Mucosa of descending colon (tissue), 3 donors: Measurements from ENCODE around the gene NRG3. TPM values are rescaled to one million over a fixed set of nuclear protein-coding genes. Genes with fewer than 3 reads are reported as not detected.

Experiments
- ATAC-seq: fragments of 200-7000 bp; cut with Tn5 transposase; one replicate; pipeline ENCODE4 v1.9.1; 2020; ENCODE audit warnings: mild to moderate bottlenecking, moderate library complexity
- DNase-seq, 3 donors: peaks; one replicate each; pipeline ENCODE4 v3.0.0-alpha.2; 2020
- H3K36me3 ChIP-seq: fragments of 200-600 bp; one replicate; pipeline ENCODE4 v1.8.0; 2021; ENCODE audit warnings: low read depth, mild to moderate bottlenecking
- H3K4me1 ChIP-seq: fragments of 200-600 bp; one replicate; pipeline ENCODE4 v1.8.0; 2021; ENCODE audit warnings: low read depth, mild to moderate bottlenecking
- H3K4me3 ChIP-seq: fragments of 200-600 bp; one replicate; pipeline ENCODE4 v1.8.0; 2021; ENCODE audit warnings: mild to moderate bottlenecking
- H3K9me3 ChIP-seq: fragments of 200-600 bp; one replicate; pipeline ENCODE4 v1.8.0; 2021; ENCODE audit warnings: mild to moderate bottlenecking
- CTCF ChIP-seq: fragments of 200-600 bp; IDR thresholded peaks from one replicate; pipeline ENCODE4 v1.8.0; 2022; ENCODE audit warnings: antibody characterized with exemption, mild to moderate bottlenecking
- intact Hi-C, 2 donors: fragments of 100-400 bp; cut with DNase I in 1 of 2; cut with micrococcal nuclease in 1 of 2; formaldehyde crosslinking; loops; one replicate each; pipeline versions ENCODE4 v1.11.0 to v1.11.1; 2022; cut with DNase I, micrococcal nuclease
- total RNA-seq, 3 donors: library from RNA; stranded (reverse); fragmentation: NEBNext Ultra II Directional in 2 of 3; extraction: Animal tissue kit (Norgen Biotek cat#: 25700) in 2 of 3; gene quantifications; one replicate each; pipeline versions ENCODE4 v1.2.1 to v1.2.4, GENCODE V29; 2021 to 2023
- donor health status: DM: no; HTN: no; CAD: no; lungs with moderate emphysema.
- donor health status: DM: no; HTN: no; CAD: no.
- donor health status: DM: no; HTN: yes; CAD: no.

NRG3 gene
- total RNA-seq, 3 donors from 2014 or later = 0.12 to 0.73 (median 0.23) TPM

GRCh38 chr10:82916941-82917340, 1041.9 kb downstream of the NRG3 start:
- ATAC-seq (no peak), DNase-seq (no peak)
- H3K4me1 ChIP-seq = no peaks in the 10 kb centered on the region
- no peak for TF ChIP-seq CTCF
- H3K4me3 ChIP-seq = no peak overlapping the region
- H3K9me3 ChIP-seq = peaks cover 11% of the 10 kb centered on the region
- no peaks in the 10 kb centered on the region for H3K36me3 ChIP-seq
- intact Hi-C loops = no loop called here

GRCh38 chr10:82918022-82918421, 1043.0 kb downstream of the NRG3 start:
- H3K4me1 ChIP-seq = no peaks in the 10 kb centered on the region
- ATAC-seq (no peak), DNase-seq (no peak)
- peaks cover 11% of the 10 kb centered on the region for H3K9me3 ChIP-seq
- intact Hi-C loops = no loop called here
- TF ChIP-seq CTCF = no peak
- H3K4me3 ChIP-seq = no peak overlapping the region
- H3K36me3 ChIP-seq = no peaks in the 10 kb centered on the region

DNA sequence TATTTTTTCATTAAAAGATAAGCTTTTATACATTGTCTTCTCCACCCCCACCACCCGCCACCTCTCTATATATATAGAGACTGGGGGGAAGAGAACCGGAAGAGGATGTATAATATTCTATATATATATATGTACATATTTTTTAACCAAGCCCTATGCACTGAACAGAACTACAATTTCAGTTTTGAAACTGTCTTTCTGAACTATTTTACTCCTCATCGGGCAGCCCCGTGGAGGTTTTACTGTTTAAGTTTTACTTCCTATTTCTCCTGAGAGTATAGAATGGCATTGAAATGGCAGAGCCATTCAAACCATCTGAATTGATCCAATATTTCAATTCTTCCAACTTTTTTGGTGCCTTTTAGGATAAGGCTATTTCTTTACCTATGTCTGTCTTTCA, 1047.1 kb downstream of the NRG3 start:
- no peak for DNase-seq
- Histone ChIP-seq H3K36me3 (no peaks in the 10 kb centered on the region), H3K4me1 (no peaks in the 10 kb centered on the region), H3K4me3 (no peak overlapping the region), H3K9me3 (peaks cover 11% of the 10 kb centered on the region)
- intact Hi-C loops = no loop called here
- ATAC-seq = no peak
- TF ChIP-seq CTCF = no peak

- ATAC-seq (no peak), DNase-seq (no peak)
- Histone ChIP-seq H3K4me1 (no peaks in the 10 kb centered on the region), H3K36me3 (no peaks in the 10 kb centered on the region), H3K9me3 (peaks cover 13% of the 10 kb centered on the region), H3K4me3 (no peak overlapping the region)
- intact Hi-C loops = no loop called here
- no peak for TF ChIP-seq CTCF
These were observed 1047.8 kb downstream of the NRG3 start for GRCh38 chr10:82922755-82923154.

DNA sequence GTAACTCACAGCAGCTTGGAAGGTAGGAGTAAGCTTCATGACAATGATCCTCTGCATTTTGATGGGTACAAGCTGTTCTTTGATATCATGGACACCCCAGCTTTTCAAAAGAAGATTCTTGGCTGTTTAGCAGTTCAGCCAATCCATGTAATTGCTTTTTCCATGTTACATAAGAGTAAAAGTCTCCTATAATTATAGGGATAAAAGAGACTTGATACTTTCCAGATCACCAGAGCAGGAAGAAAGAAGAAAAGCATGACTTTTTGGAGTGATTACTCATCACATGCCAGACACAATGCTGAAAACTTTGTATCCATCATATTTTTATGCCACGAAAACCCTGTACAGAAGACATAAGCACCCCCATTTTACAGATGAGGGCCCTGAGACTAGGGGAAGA, 1049.7 kb downstream of the NRG3 start:
- no peak for ATAC-seq
- TF ChIP-seq CTCF = no peak
- Histone ChIP-seq H3K4me1 (no peaks in the 10 kb centered on the region), H3K4me3 (no peak overlapping the region), H3K9me3 (peaks cover 11% of the 10 kb centered on the region), H3K36me3 (no peaks in the 10 kb centered on the region)
- DNase-seq = no peak
- intact Hi-C loops = no loop called here

DNA sequence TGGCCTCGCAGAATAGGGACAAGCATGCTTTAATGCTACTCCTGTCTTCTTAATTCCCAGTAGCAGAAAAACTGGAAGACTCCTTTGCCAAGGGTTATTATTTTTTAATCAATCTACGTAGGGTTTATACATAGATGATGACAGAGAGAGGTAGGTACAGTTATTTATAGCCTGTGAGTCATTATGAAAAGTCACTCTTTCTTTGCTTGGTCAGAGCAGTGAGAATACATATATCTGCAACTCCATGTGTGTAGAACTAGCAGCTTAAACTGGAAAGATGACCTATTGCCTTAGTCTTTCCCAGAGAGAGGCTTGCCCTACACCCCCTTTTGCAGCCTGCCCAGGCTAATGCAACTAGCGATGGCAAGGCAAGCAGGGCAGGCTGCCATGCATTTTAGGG, 1050.6 kb downstream of the NRG3 start:
- Histone ChIP-seq H3K9me3 (peaks cover 4% of the 10 kb centered on the region), H3K4me1 (no peaks in the 10 kb centered on the region), H3K4me3 (no peak overlapping the region), H3K36me3 (no peaks in the 10 kb centered on the region)
- ATAC-seq = no peak
- TF ChIP-seq CTCF = no peak
- intact Hi-C loops = no loop called here
- DNase-seq = no peak
